ENCODE data around the gene TAF3.

Gene TAF3

GRCh38 chr10:8013006-8013405, 194.7 kb downstream of the TAF3 start:
- ChIA-PET POLR2A (no interaction called here), CTCF (interaction anchor here (0.6 kb wide), 1 partner anchor 271 kb away, joined by 3 read pairs; no protein-coding TSS in a partner anchor)
- Histone ChIP-seq H3K9me3 (ENCODE audit: control insufficient read depth, insufficient read depth, low read depth, low read length) (no peaks in the 10 kb centered on the region), H3K36me3 (ENCODE audit: control insufficient read depth in 2 of 2, insufficient read depth in 1 of 2, low read length in 2 of 2) (peaks cover 0 to 21% of the 10 kb centered on the region in 2 experiments; a peak in 2 of 3 replicates), H3K4me1 (ENCODE audit: control insufficient read depth, insufficient read depth, low read length) (no peaks in the 10 kb centered on the region), H3K4me3 (ENCODE audit: low read depth, low read length) (no peak overlapping the region), H3K27ac (ENCODE audit: extremely low read depth, low read depth, low read length) (no peak overlapping the region)
- TF ChIP-seq MZF1 (tag by site-specific recombination; IDR thresholded peaks at IDR 0.05; ENCODE audit: borderline replicate concordance) (no peak), ZNF121 (tag by site-specific recombination; IDR thresholded peaks at IDR 0.05) (no peak), WT1 (tag by site-specific recombination; IDR thresholded peaks at IDR 0.05) (no peak), ZNF292 (tag by site-specific recombination; IDR thresholded peaks at IDR 0.05; ENCODE audit: borderline replicate concordance, low read depth) (no peak), ZNF747 (tag by site-specific recombination; IDR thresholded peaks at IDR 0.05) (no peak), ZNF335 (tag by site-specific recombination; conservative IDR thresholded peaks at IDR 0.05) (no peak), ZNF513 (tag by site-specific recombination; IDR thresholded peaks at IDR 0.05) (no peak), ZNF311 (tag by site-specific recombination; IDR thresholded peaks at IDR 0.05; ENCODE audit: borderline replicate concordance) (no peak), PRDM2 (tag by site-specific recombination; IDR thresholded peaks at IDR 0.05; ENCODE audit: borderline replicate concordance) (no peak), ZNF18 (tag by site-specific recombination; IDR thresholded peaks at IDR 0.05) (no peak), OSR2 (tag by site-specific recombination; IDR thresholded peaks at IDR 0.05) (no peak), ZNF664 (tag by site-specific recombination; IDR thresholded peaks at IDR 0.05) (no peak), ZNF174 (tag by site-specific recombination; IDR thresholded peaks at IDR 0.05) (no peak), ZNF37A (tag by site-specific recombination; IDR thresholded peaks at IDR 0.05) (no peak), ZBTB1 (tag by site-specific recombination; IDR thresholded peaks at IDR 0.05) (no peak)

- Histone ChIP-seq H3K9me3 (ENCODE audit: control insufficient read depth, insufficient read depth, low read depth, low read length) (no peaks in the 10 kb centered on the region), H3K36me3 (ENCODE audit: control insufficient read depth in 2 of 2, insufficient read depth in 1 of 2, low read length in 2 of 2) (peaks cover 0 to 21% of the 10 kb centered on the region in 2 experiments; a peak in 2 of 3 replicates), H3K27ac (ENCODE audit: extremely low read depth, low read depth, low read length) (no peak overlapping the region), H3K4me1 (ENCODE audit: control insufficient read depth, insufficient read depth, low read length) (no peaks in the 10 kb centered on the region), H3K4me3 (ENCODE audit: low read depth, low read length) (no peak overlapping the region)
- CTCF ChIA-PET: no interaction called here
- POLR2A ChIA-PET: no interaction called here
- TF ChIP-seq GLI4 (tag by site-specific recombination; IDR thresholded peaks at IDR 0.05): no peak
- no peak for TF ChIP-seq ZBTB10 (tag by site-specific recombination; IDR thresholded peaks at IDR 0.05)
- no peak for TF ChIP-seq ZNF701 (tag by site-specific recombination; IDR thresholded peaks at IDR 0.05)
- no peak for TF ChIP-seq ZNF280C (tag by site-specific recombination; IDR thresholded peaks at IDR 0.05)
- no peak for TF ChIP-seq ZNF174 (tag by site-specific recombination; IDR thresholded peaks at IDR 0.05)
- TF ChIP-seq PBX3 (CRISPR knock-in tag; IDR thresholded peaks at IDR 0.05): no peak
Observed at GRCh38 chr10:8013619-8014018, 195.3 kb downstream of the TAF3 start.

Measured in HEK293 (cell line).